ENCODE data around the gene FURIN.
A peak's percentile ranks its signal among the peaks of the same experiment; 100 is the strongest.

The FURIN gene

GRCh38 chr15:90837094-90837493 is 31.3 kb upstream of the FURIN start:
- no peak for TF ChIP-seq CTCF (IDR thresholded peaks at IDR 0.05; ENCODE audit: extremely low read depth, insufficient read depth, missing control alignments)
- DNase-seq (ENCODE audit: low spot score): no peak
- in situ Hi-C loops (cut with MboI; ENCODE audit: low pct_unique_long_range_greater_than_20kb, low sequenced_read_pairs, unreplicated experiment): no loop called here

- peak; percentile 38 for DNase-seq (ENCODE audit: low spot score)
- in situ Hi-C loops (cut with MboI; ENCODE audit: low pct_unique_long_range_greater_than_20kb, low sequenced_read_pairs, unreplicated experiment): no loop called here
- TF ChIP-seq CTCF (IDR thresholded peaks at IDR 0.05; ENCODE audit: extremely low read depth, insufficient read depth, missing control alignments): no peak
These were observed 30.2 kb upstream of the FURIN start for GRCh38 chr15:90838139-90838538.

- in situ Hi-C loops (cut with MboI; ENCODE audit: low pct_unique_long_range_greater_than_20kb, low sequenced_read_pairs, unreplicated experiment): no loop called here
These were observed 29.8 kb upstream of the FURIN start for GRCh38 chr15:90838544-90838943.

GRCh38 chr15:90839187-90840071 is 29.0 kb upstream of the FURIN start:
- in situ Hi-C loops (cut with MboI; ENCODE audit: low pct_unique_long_range_greater_than_20kb, low sequenced_read_pairs, unreplicated experiment): no loop called here
- DNase-seq (ENCODE audit: low spot score): peak; percentile 65

More at GRCh38 chr15:90838544-90838943, 29.8 kb upstream of the FURIN start:
- DNase-seq (ENCODE audit: low spot score): no peak
- no peak for TF ChIP-seq CTCF (IDR thresholded peaks at IDR 0.05; ENCODE audit: extremely low read depth, insufficient read depth, missing control alignments)

GRCh38 chr15:90840157-90840855 is 28.1 kb upstream of the FURIN start:
- DNase-seq (ENCODE audit: low spot score): no peak
- in situ Hi-C loops (cut with MboI; ENCODE audit: low pct_unique_long_range_greater_than_20kb, low sequenced_read_pairs, unreplicated experiment): no loop called here
- TF ChIP-seq CTCF (IDR thresholded peaks at IDR 0.05; ENCODE audit: extremely low read depth, insufficient read depth, missing control alignments): no peak

More at GRCh38 chr15:90839187-90840071, 29.0 kb upstream of the FURIN start:
- no peak for TF ChIP-seq CTCF (IDR thresholded peaks at IDR 0.05; ENCODE audit: extremely low read depth, insufficient read depth, missing control alignments)

GRCh38 chr15:90840954-90841353 is 27.4 kb upstream of the FURIN start:
- no peak for TF ChIP-seq CTCF (IDR thresholded peaks at IDR 0.05; ENCODE audit: extremely low read depth, insufficient read depth, missing control alignments)
- no peak for DNase-seq (ENCODE audit: low spot score)
- in situ Hi-C loops (cut with MboI; ENCODE audit: low pct_unique_long_range_greater_than_20kb, low sequenced_read_pairs, unreplicated experiment): no loop called here
